Right lobe of liver (tissue), 6 donors: ENCODE measurements around the gene DDN. TPM values are rescaled to one million over a fixed set of nuclear protein-coding genes. Genes with fewer than 3 reads are reported as not detected.

Source experiments
- ATAC-seq, 4 donors: fragments of 200-7000 bp; cut with Tn5 transposase; one replicate each; pipeline ENCODE4 v1.9.1; 2020; ENCODE audit warnings: mild to moderate bottlenecking in 4 of 4, moderate library complexity in 4 of 4
- DNase-seq, 3 donors: peaks; one replicate each; pipeline ENCODE4 v3.0.0-alpha.2; 2020
- H3K27ac ChIP-seq, 3 donors: fragments of 200-600 bp; one replicate each; pipeline ENCODE4 v1.8.0; 2022
- H3K27me3 ChIP-seq, 2 donors: fragments of 200-600 bp; one replicate each; pipeline ENCODE4 v1.8.0; 2022
- H3K36me3 ChIP-seq, 4 donors: fragments of 200-600 bp; sonication (generic) in 1 of 4; one replicate each; pipeline versions ENCODE4 v1.5.1 to v1.8.0; 2017 to 2022; ENCODE audit warnings: control low read depth in 1 of 4
- H3K4me1 ChIP-seq, 4 donors: fragments of 200-600 bp; sonication (generic) in 1 of 4; one replicate each; pipeline versions ENCODE4 v1.5.1 to v1.8.0; 2017 to 2022; ENCODE audit warnings: control low read depth in 1 of 4
- H3K4me3 ChIP-seq, 3 donors: fragments of 200-600 bp; one replicate each; pipeline ENCODE4 v1.8.0; 2022
- H3K9me3 ChIP-seq, 4 donors: fragments of 200-600 bp; sonication (generic) in 1 of 4; one replicate each; pipeline versions ENCODE4 v1.5.1 to v1.8.0; 2017 to 2022; ENCODE audit warnings: control low read depth in 1 of 4
- POLR2A ChIP-seq: fragments of 450-650 bp; IDR thresholded peaks from one replicate; pipeline ENCODE4 v1.6.1; 2017; ENCODE audit warnings: antibody characterized with exemption, mild to moderate bottlenecking
- WGBS: methylation state at CpG from one replicate; pipeline ENCODE4 v1.1.6; 2018; ENCODE audit warnings: low coverage, low lambda C conversion rate; ENCODE audit not compliant: insufficient coverage; ENCODE audit errors: missing lambda C conversion rate; 5-methylcytosine and 5-hydroxymethylcytosine counted together
- intact Hi-C, 2 donors: fragments of 100-400 bp; cut with DNase I; formaldehyde crosslinking; loops; one replicate each; pipeline versions ENCODE4 v1.11.2 to v1.14.1; 2022
- long read RNA-seq: library from polyadenylated mRNA; unstranded; transcript quantifications from one replicate; pipeline ENCODE4 v2.0.0, GENCODE V29; 2019
- total RNA-seq, 6 experiments: library from RNA; depleted of rRNA in 2 of 6; stranded (reverse); fragments of >200 nt in 2 of 6; fragmentation: NEBNext Ultra II Directional in 3 of 6; extraction: Animal tissue kit (Norgen Biotek cat#: 25700) in 3 of 6; gene quantifications; one replicate each; pipeline versions ENCODE4 v1.1.0 to v1.2.4, GENCODE V29; 2016 to 2023
- TF ChIP-seq, protein P1 (sequence below), 4 donors: fragments of 200-600 bp in 3 of 4; fragments of 450-650 bp in 1 of 4; IDR thresholded peaks; one replicate each; pipeline versions ENCODE4 v1.5.1 to v1.8.0; 2016 to 2022; ENCODE audit warnings: antibody characterized with exemption in 4 of 4, mild to moderate bottlenecking in 2 of 4
- donor health status: DM: no; HTN: yes; CAD: no.
- donor health status: DM: no; HTN: no; CAD: no.
- donor health status: DM: no; HTN: no; CAD: no.
- donor health status: DM: no; HTN: yes; CAD: no.
- donor health status: DM: no; HTN: yes; CAD: no.

The DDN gene
- under 1 TPM in 2 of 6 experiments, not detected in 4; 0.18 to 0.19 TPM for total RNA-seq
- long read RNA-seq, result 0 reads

GRCh38 chr12:48999371-49000131, at the start of gene DDN:
Gene DDN (minus strand): TSS chr12:48999375. CDS start chr12:48999287, 88 bp downstream.
- WGBS, result 3% methylated on average over 6 of the region's 30 CpGs
- H3K9me3 ChIP-seq, result no peaks in the 10 kb centered on the region
- peaks cover 0 to 14% (median 1%) of the 10 kb centered on the region in 4 donors for H3K36me3 ChIP-seq
- ATAC-seq (peak in 2 of 4 donors; percentile 12 to 24), DNase-seq (no peak)
- no peak within 1 kb of the TSS for H3K27ac ChIP-seq
- H3K4me1 ChIP-seq, result peaks cover 0 to 31% (median 4%) of the 10 kb centered on the region in 4 donors
- H3K27me3 ChIP-seq, result peaks cover 0 to 3% of the 10 kb centered on the region in 2 donors
- intact Hi-C loops, result no loop called here
- peak within 1 kb of the TSS; percentile 38 to 40 (median 40) for H3K4me3 ChIP-seq
- TF ChIP-seq, protein P1, sequence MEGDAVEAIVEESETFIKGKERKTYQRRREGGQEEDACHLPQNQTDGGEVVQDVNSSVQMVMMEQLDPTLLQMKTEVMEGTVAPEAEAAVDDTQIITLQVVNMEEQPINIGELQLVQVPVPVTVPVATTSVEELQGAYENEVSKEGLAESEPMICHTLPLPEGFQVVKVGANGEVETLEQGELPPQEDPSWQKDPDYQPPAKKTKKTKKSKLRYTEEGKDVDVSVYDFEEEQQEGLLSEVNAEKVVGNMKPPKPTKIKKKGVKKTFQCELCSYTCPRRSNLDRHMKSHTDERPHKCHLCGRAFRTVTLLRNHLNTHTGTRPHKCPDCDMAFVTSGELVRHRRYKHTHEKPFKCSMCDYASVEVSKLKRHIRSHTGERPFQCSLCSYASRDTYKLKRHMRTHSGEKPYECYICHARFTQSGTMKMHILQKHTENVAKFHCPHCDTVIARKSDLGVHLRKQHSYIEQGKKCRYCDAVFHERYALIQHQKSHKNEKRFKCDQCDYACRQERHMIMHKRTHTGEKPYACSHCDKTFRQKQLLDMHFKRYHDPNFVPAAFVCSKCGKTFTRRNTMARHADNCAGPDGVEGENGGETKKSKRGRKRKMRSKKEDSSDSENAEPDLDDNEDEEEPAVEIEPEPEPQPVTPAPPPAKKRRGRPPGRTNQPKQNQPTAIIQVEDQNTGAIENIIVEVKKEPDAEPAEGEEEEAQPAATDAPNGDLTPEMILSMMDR (IDR thresholded peaks at IDR 0.05), result no peak
- no peak for TF ChIP-seq POLR2A

DNA sequence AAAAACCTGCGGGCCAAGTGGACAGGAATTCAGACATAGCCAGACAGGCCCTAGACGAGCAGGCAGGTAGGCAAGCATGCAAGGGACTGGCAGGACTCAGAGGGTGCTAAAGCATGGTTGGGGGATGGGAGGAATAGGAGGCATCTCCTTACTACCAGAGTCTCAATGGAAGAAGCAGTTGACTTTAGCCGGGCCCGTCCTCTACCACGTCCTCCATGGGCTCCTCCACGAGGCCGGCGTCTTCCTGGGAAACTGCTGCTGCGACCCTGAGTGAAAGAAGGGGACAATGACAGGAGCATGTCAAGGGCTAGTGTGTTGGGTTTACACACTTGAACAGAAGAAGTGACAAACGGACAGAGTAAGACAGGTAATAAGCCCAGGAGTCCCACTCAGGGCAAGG, 49.8 kb upstream of the DDN start:
- ATAC-seq (no peak), DNase-seq (no peak)
- no peak overlapping the region for H3K4me3 ChIP-seq
- H3K4me1 ChIP-seq, result no peaks in the 10 kb centered on the region
- TF ChIP-seq POLR2A, result no peak
- TF ChIP-seq, protein P1 (IDR thresholded peaks at IDR 0.05), result no peak
- intact Hi-C loops, result no loop called here
- WGBS, result 86% methylated on average over 7 of the region's 10 CpGs
- no peaks in the 10 kb centered on the region for H3K27me3 ChIP-seq
- no peak overlapping the region for H3K27ac ChIP-seq
- H3K9me3 ChIP-seq, result no peaks in the 10 kb centered on the region
- H3K36me3 ChIP-seq, result peaks cover 15 to 89% (median 57%) of the 10 kb centered on the region in 4 donors

DNA sequence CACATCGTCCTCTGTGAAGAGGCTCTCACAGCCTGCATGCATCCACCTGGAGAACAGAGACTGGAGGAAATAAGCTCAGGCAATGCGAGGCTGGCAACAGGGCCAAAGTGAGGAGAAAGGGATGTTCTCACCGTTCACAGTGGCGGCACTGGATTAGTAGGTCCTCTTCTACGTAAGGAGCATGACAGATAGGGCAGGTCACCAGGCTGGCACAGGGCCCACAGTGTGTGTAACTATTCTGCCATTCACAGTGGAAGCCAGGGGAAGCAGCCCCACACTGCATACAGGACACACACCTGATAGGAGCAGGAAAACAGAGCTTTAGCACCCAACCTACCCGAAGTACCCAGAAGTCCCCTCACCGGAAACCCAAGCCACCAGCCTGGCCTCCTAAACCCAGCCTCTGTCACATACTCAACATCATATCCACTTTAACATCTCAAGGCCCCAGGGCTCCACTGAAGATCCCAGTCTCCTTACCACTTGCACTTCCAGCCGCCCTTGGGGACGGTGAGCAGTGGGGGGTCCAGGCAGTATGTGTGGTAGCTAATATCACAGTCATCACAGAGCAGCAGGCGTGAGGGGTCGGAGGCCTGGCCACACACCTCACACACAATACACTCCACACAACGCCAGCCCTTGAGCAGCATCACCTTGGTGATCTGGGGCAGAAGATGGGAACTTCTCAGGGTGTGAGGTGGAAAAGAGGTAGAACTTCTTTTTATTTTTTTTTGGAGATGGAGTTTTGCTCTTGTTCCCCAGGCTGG, 47.1 kb upstream of the DDN start:
- Histone ChIP-seq H3K27me3 (no peaks in the 10 kb centered on the region), H3K4me3 (no peak overlapping the region), H3K36me3 (peaks cover 25 to 96% (median 68%) of the 10 kb centered on the region in 4 donors), H3K4me1 (no peaks in the 10 kb centered on the region), H3K27ac (no peak overlapping the region), H3K9me3 (no peaks in the 10 kb centered on the region)
- ATAC-seq (no peak), DNase-seq (no peak)
- intact Hi-C loops, result no loop called here
- no peak for TF ChIP-seq POLR2A
- TF ChIP-seq, protein P1 (IDR thresholded peaks at IDR 0.05), result no peak
- 100% methylated on average over 5 of the region's 12 CpGs for WGBS

GRCh38 chr12:49044660-49045059, 45.5 kb upstream of the DDN start:
- DNase-seq (no peak), ATAC-seq (no peak)
- Histone ChIP-seq H3K27me3 (no peaks in the 10 kb centered on the region), H3K36me3 (peaks cover 20 to 94% (median 62%) of the 10 kb centered on the region in 4 donors), H3K9me3 (no peaks in the 10 kb centered on the region), H3K4me3 (no peak overlapping the region), H3K4me1 (no peaks in the 10 kb centered on the region), H3K27ac (no peak overlapping the region)
- TF ChIP-seq, protein P1 (IDR thresholded peaks at IDR 0.05), result no peak
- TF ChIP-seq POLR2A, result no peak
- intact Hi-C loops, result no loop called here
- WGBS, result 96% methylated on average over 9 of the region's 12 CpGs
